ENCODE data around the gene SAMD4A. TPM values are rescaled to one million over a fixed set of nuclear protein-coding genes. Genes with fewer than 3 reads are reported as not detected.
A peak's percentile ranks its signal among the peaks of the same experiment; 100 is the strongest.

Gene SAMD4A
- total RNA-seq, 4 donors from 2014 or later = 15.3 to 40.2 (median 22.3) TPM

GRCh38 chr14:54568821-54569595 is 2.1 kb downstream of the SAMD4A start:
- WGBS, 2 donors (ENCODE audit: low coverage in 1 of 2) = 21 to 65% methylated on average over 8 to 13 of the region's 13 CpGs
- peak; percentile 15 for DNase-seq
- Histone ChIP-seq H3K4me1 (peaks cover 0 to 35% (median 28%) of the 10 kb centered on the region in 4 donors), H3K27me3 (no peaks in the 10 kb centered on the region), H3K27ac (peak overlapping the region; percentile 97 to 99 (median 98)), H3K36me3 (peaks cover 0 to 13% (median 0%) of the 10 kb centered on the region in 4 donors), H3K4me3 (peak overlapping the region in 3 of 4 donors; percentile 51 to 77 (median 71)), H3K9me3 (no peaks in the 10 kb centered on the region)
- intact Hi-C loops (cut with DNase I; ENCODE audit: low total_unique reads) (loop anchor here (5.0 kb wide), 2 partner anchors 103 to 123 kb away; no protein-coding TSS in a partner anchor), in situ Hi-C loops (cut with MboI; ENCODE audit: low pct_ligation_motif_present in 1 of 4, low pct_unique_long_range_greater_than_20kb in 1 of 4, low sequenced_read_pairs in 3 of 4) (no loop called here)
- TF ChIP-seq CTCF (IDR thresholded peaks at IDR 0.05) = no peak
- peak; percentile 22 for TF ChIP-seq POLR2A (IDR thresholded peaks at IDR 0.05)
- TF ChIP-seq EP300 (IDR thresholded peaks at IDR 0.05; ENCODE audit: low read depth) = no peak
- peak; percentile 16 to 62 (median 45) for TF ChIP-seq POLR2AphosphoS5 (IDR thresholded peaks at IDR 0.05)

- WGBS, 2 donors (ENCODE audit: low coverage in 1 of 2) = 69 to 70% methylated on average over 3 to 5 of the region's 5 CpGs
- peaks cover 0 to 27% (median 20%) of the 10 kb centered on the region in 4 donors for H3K4me1 ChIP-seq
- in situ Hi-C loops (cut with MboI; ENCODE audit: low pct_ligation_motif_present in 1 of 4, low pct_unique_long_range_greater_than_20kb in 1 of 4, low sequenced_read_pairs in 3 of 4) = loop anchor here in 3 of 4 donors (10.0 kb wide), 2 partner anchors 115 to 205 kb away; no protein-coding TSS in a partner anchor
Observed at GRCh38 chr14:54570047-54570446, 3.1 kb downstream of the SAMD4A start.

GRCh38 chr14:54570631-54571415 is 3.9 kb downstream of the SAMD4A start:
- DNase-seq = no peak
- Histone ChIP-seq H3K36me3 (peaks cover 0 to 13% (median 0%) of the 10 kb centered on the region in 4 donors), H3K4me1 (peaks cover 0 to 27% (median 17%) of the 10 kb centered on the region in 4 donors), H3K27me3 (no peaks in the 10 kb centered on the region), H3K4me3 (no peak overlapping the region), H3K9me3 (no peaks in the 10 kb centered on the region), H3K27ac (peak overlapping the region; percentile 97 to 99 (median 98))
- WGBS, 2 donors (ENCODE audit: low coverage in 1 of 2) = 67 to 69% methylated on average over 5 of the region's 5 CpGs
- in situ Hi-C loops (cut with MboI; ENCODE audit: low pct_ligation_motif_present in 1 of 4, low pct_unique_long_range_greater_than_20kb in 1 of 4, low sequenced_read_pairs in 3 of 4) = loop anchor here in 3 of 4 donors (10.0 kb wide), 2 partner anchors 114 to 204 kb away; no protein-coding TSS in a partner anchor
- intact Hi-C loops (cut with DNase I; ENCODE audit: low total_unique reads) = no loop called here
- TF ChIP-seq POLR2A (IDR thresholded peaks at IDR 0.05) = no peak
- no peak for TF ChIP-seq EP300 (IDR thresholded peaks at IDR 0.05; ENCODE audit: low read depth)
- no peak for TF ChIP-seq POLR2AphosphoS5 (IDR thresholded peaks at IDR 0.05)
- no peak for TF ChIP-seq CTCF (IDR thresholded peaks at IDR 0.05)

More at GRCh38 chr14:54570047-54570446, 3.1 kb downstream of the SAMD4A start:
- intact Hi-C loops (cut with DNase I; ENCODE audit: low total_unique reads) = no loop called here
- H3K27ac ChIP-seq = peak overlapping the region; percentile 97 to 99 (median 98)
- H3K9me3 ChIP-seq = no peaks in the 10 kb centered on the region
- H3K4me3 ChIP-seq = peak overlapping the region in 1 of 4 donors; percentile 71
- H3K27me3 ChIP-seq = no peaks in the 10 kb centered on the region
- DNase-seq = no peak
- H3K36me3 ChIP-seq = peaks cover 0 to 13% (median 0%) of the 10 kb centered on the region in 4 donors
- TF ChIP-seq CTCF (IDR thresholded peaks at IDR 0.05) = no peak

- TF ChIP-seq EP300 (IDR thresholded peaks at IDR 0.05; ENCODE audit: low read depth) (no peak), POLR2A (IDR thresholded peaks at IDR 0.05) (no peak), CTCF (IDR thresholded peaks at IDR 0.05) (peak; percentile 20 to 41 (median 27)), POLR2AphosphoS5 (IDR thresholded peaks at IDR 0.05) (peak in 1 of 3 donors; percentile 29)
- H3K9me3 ChIP-seq = no peaks in the 10 kb centered on the region
- H3K36me3 ChIP-seq = peaks cover 0 to 13% (median 0%) of the 10 kb centered on the region in 4 donors
- DNase-seq = no peak
- intact Hi-C loops (cut with DNase I; ENCODE audit: low total_unique reads) (no loop called here), in situ Hi-C loops (cut with MboI; ENCODE audit: low pct_ligation_motif_present in 1 of 4, low pct_unique_long_range_greater_than_20kb in 1 of 4, low sequenced_read_pairs in 3 of 4) (loop anchor here in 3 of 4 donors (10.0 kb wide), 2 partner anchors 112 to 202 kb away; no protein-coding TSS in a partner anchor)
- H3K27me3 ChIP-seq = no peaks in the 10 kb centered on the region
- H3K4me3 ChIP-seq = no peak overlapping the region
- peaks cover 0 to 34% (median 19%) of the 10 kb centered on the region in 4 donors for H3K4me1 ChIP-seq
- WGBS, 2 donors (ENCODE audit: low coverage in 1 of 2) = 93 to 96% methylated on average over 2 of the region's 2 CpGs
- H3K27ac ChIP-seq = no peak overlapping the region
Observed at GRCh38 chr14:54572316-54572715, 5.4 kb downstream of the SAMD4A start.

All from transverse colon (tissue), 4 donors.